HL-60 (cell line): ENCODE data around the gene WDR59.

Experiments used
- DNase-seq, 2 experiments: peaks; one replicate each; pipeline ENCODE4 v3.0.0-alpha.2; 2010 to 2020; ENCODE audit warnings: low read depth in 1 of 2, low spot score in 1 of 2
- H3K27ac ChIP-seq: fragments of 250-450 bp; sonication (Bioruptor Pico); replicated peaks from 2 replicates; pipeline ENCODE4 v1.5.1; 2020; ENCODE audit warnings: mild to moderate bottlenecking, moderate library complexity
- H3K27me3 ChIP-seq: fragments of 250-450 bp; sonication (Bioruptor Pico); 2 replicates; pipeline ENCODE4 v1.5.1; 2021; ENCODE audit warnings: mild to moderate bottlenecking, moderate library complexity; ENCODE audit not compliant: insufficient read depth, poor library complexity, severe bottlenecking
- H3K4me3 ChIP-seq: replicated peaks from 2 replicates; pipeline ENCODE4 v1.5.1; 2011; ENCODE audit warnings: mild to moderate bottlenecking, control low read depth, low read length; ENCODE audit not compliant: insufficient read depth
- CTCF ChIP-seq: IDR thresholded peaks from one replicate; pipeline ENCODE4 v1.5.1; 2011; ENCODE audit warnings: low read length, control low read depth, inconsistent platforms; ENCODE audit not compliant: insufficient read depth
- GABPA ChIP-seq: IDR thresholded peaks from 2 replicates; pipeline ENCODE4 v1.6.1; 2012; ENCODE audit warnings: low read depth
- POLR2AphosphoS5 ChIP-seq: IDR thresholded peaks from 2 replicates; pipeline ENCODE4 v1.6.1; 2012; ENCODE audit warnings: low read depth
- REST ChIP-seq: IDR thresholded peaks from 2 replicates; pipeline ENCODE4 v1.6.1; 2012; ENCODE audit warnings: low read depth; ENCODE audit not compliant: insufficient replicate concordance
- SPI1 ChIP-seq: IDR thresholded peaks from 2 replicates; pipeline ENCODE4 v1.6.1; 2012; ENCODE audit warnings: low read depth, mild to moderate bottlenecking, borderline replicate concordance

The WDR59 gene

GRCh38 chr16:74888888-74889287 is 96.0 kb downstream of the WDR59 start:
- TF ChIP-seq SPI1 (no peak), REST (no peak), GABPA (no peak), POLR2AphosphoS5 (no peak), CTCF (no peak)
- Histone ChIP-seq H3K4me3 (no peak overlapping the region), H3K27ac (no peak overlapping the region), H3K27me3 (no peaks in the 10 kb centered on the region)
- no peak for DNase-seq

- no peak for TF ChIP-seq POLR2AphosphoS5
- TF ChIP-seq REST, result no peak
- TF ChIP-seq SPI1, result no peak
- TF ChIP-seq GABPA, result no peak
- no peak for TF ChIP-seq CTCF
- H3K27me3 ChIP-seq, result no peaks in the 10 kb centered on the region
Observed at GRCh38 chr16:74888232-74888862, 96.6 kb downstream of the WDR59 start.

GRCh38 chr16:74887084-74887483 is 97.8 kb downstream of the WDR59 start:
- no peak for DNase-seq
- H3K4me3 ChIP-seq, result no peak overlapping the region
- H3K27ac ChIP-seq, result no peak overlapping the region
- no peaks in the 10 kb centered on the region for H3K27me3 ChIP-seq
- TF ChIP-seq GABPA (no peak), SPI1 (no peak), POLR2AphosphoS5 (no peak), CTCF (no peak), REST (no peak)

More at GRCh38 chr16:74888232-74888862, 96.6 kb downstream of the WDR59 start:
- Histone ChIP-seq H3K4me3 (no peak overlapping the region), H3K27ac (no peak overlapping the region)
- no peak for DNase-seq
